COLO668 (cell line): ENCODE measurements around the gene SLC27A3.
"Not testable (repeated sequence)": the region's sequence is repeated elsewhere in the genome, so short reads cannot be mapped to it uniquely, and the experiment has no call there.

Experiments
- DNase-seq: peaks from one replicate; lab custom pipeline; 2025; ENCODE audit not compliant: unreplicated experiment; lab: John Stamatoyannopoulos, UW

The SLC27A3 gene

DNA sequence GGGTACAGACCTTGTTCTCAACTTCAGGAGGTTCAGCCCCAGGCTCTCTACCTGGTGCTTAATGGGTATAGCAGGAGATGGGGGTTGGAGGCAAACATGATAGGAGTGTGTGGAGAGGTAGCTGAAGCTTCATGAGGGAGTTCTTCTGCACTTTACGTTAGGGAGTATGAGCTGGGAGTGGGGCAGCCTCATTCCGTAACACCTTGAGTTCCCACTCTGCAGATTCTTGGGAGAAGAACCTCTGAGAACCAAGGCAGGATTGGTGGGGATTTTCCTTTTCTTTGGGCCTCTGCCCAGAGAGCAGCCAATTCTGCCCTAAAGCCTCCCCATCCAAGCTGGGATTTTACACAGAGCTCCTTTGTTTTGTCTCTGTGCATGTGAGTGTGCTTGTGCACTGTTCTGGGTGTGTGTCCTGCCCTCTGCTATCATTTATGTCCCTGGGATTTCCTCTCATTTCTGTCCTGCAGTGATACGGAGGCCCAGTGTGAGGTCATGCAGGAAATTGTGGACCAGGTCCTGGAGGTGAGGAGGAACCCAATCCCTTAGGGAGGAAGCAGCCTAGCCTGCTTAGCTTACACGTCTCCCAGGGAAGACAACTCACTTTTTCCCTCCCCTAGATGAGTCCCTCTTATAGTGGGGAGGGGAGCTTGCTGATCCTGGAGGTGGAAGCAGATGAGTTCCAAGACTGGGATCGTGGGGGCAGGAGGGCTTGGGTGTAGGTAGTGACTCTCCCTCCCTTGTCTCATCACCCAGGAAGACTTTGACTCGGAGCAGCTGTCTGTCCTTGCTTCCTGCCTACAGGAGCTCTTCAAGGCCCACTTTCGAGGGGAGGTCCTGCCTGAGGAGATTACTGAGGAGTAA is 11.6 kb upstream of the SLC27A3 start:
- DNase-seq, result no peak

GRCh38 chr1:153764310-153764709 is 10.9 kb upstream of the SLC27A3 start:
- no peak for DNase-seq

GRCh38 chr1:153766663-153767062 is 8.5 kb upstream of the SLC27A3 start:
- not testable (repeated sequence) for DNase-seq

DNA sequence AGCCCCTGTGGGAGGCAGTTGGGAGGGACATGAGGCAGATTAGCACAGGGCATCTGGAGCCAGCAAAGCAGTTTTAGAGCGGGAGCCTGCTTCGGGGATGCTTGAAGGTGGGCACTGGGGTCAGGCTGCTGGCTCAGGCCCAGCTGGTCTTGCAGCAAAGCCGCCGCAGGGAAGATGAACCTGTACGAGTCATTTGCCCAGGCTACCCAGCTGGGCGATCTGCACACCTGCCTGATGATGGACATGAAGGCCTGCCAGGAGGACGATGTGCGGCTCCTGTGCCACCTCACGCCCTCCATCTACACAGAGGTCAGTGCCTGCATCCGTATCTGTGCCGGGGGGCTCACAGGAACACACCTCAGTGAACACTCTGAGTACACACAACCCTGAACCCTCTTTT is 7.7 kb upstream of the SLC27A3 start:
- no peak for DNase-seq

- DNase-seq, result no peak
Observed at GRCh38 chr1:153768316-153769181, 6.7 kb upstream of the SLC27A3 start.

DNA sequence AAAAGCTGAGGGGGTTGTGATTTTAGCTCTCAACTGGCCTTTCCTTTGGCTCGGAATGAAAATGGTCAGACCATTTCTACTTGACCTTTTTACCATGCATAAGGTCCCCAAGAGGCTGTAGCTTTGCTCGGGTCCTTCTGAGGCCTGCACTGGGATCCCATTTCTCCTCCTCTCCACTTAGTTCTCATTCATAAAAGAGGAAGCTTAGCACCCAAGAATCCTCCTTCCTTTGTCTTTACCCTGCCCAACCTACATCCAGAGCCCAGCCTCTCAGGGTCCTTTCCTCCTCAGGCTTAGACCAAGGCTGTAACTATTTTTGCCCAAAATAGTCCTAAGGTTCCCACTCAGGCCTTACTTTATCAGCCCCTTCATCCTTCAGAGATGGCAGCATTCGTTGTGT is 6.0 kb upstream of the SLC27A3 start:
- no peak for DNase-seq

DNA sequence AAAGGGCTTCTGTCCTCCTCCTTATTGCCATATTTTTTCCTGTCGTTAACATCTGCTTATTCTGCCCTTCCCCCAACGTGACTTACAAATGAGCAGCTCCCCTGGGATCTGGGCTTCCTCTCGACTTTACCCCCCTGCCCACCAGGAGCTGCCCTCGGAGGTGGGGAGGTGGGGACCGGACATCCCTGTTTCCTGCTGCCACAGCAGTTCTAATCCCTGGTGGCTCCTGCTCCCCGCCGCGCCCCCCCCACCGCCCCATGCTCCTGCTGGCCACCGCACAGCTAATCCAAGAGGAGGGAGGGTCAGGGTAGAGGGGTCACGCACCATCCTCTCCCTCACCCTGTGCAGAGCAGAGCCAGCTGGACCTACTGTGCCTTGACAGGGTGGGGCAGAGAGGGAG is 4.4 kb upstream of the SLC27A3 start:
- DNase-seq, result no peak

DNA sequence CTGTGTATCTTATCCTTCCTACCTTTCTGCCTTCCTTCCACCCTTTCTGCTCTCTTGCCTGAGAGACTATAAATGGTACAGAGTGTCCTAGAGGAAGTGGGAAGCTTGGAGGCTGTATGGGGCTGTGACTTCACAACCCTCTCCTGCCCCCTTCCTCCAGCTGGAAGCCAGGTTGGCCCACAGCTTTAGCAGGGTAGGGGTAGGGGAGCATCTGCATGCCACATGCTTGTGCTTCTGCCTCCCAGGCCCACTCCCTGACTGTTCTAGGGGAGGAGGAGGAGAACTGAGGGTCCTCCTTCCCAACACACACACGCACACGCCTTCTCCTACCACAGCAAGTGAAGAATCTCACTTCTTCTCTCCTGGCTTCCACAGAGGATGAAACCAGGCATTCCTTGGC is 3.9 kb upstream of the SLC27A3 start:
- DNase-seq, result no peak

DNA sequence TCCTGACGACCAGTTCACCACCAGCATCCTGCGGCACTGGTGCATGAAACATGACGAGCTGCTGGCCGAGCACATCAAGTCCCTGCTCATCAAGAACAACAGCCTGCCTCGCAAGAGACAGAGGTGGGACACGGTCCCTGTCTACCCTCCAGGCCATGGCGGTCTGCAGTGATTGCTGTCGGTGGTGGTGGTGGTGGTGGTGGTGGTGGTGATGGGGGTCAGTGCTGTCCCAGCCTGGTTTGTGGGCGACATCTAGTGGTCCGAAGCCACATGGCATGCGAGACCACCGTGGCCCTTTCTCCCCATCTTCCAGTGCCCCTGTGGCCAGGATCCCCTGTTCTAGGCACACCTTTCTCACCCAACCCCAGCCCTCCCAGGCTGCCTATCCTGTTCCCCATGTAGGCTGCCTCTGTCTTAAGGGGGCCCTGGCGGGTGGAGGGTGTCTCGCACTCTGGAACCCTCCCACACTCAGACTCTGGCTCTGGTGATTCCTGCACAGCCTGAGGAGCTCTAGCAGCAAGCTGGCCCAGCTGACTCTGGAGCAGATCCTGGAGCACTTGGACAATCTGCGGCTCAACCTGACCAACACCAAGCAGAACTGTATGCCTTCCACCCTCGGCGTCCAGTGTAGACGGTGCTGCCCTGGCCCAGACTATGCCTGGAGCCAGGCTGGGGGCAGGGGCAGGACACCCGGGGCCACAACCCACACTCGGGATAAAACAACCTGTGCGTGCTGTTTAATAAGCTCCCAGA is 3.2 kb upstream of the SLC27A3 start:
- peak; percentile 12 for DNase-seq

GRCh38 chr1:153773096-153773921 is 1.9 kb upstream of the SLC27A3 start:
- no peak for DNase-seq

GRCh38 chr1:153774026-153774595 is 1.1 kb upstream of the SLC27A3 start:
- DNase-seq, result no peak

- DNase-seq, result peak; percentile 90
Observed at GRCh38 chr1:153775458-153776327, 486 bp downstream of the SLC27A3 start.

DNA sequence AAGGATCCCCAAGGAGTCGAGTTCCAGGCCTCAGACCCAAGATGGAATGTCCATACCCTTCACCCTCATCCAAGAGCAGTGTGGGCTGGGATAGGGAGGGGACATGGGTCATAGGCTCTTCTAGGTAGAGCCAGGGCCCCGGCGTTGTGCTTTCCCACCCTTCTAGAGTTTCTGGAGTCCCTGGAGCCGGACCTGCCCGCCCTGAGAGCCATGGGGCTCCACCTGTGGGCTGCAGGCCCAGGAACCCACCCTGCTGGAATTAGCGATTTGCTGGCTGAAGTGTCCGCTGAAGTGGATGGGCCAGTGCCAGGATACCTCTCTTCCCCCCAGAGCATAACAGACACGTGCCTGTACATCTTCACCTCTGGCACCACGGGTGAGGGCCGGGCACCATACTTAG is 1.1 kb downstream of the SLC27A3 start:
- no peak for DNase-seq

DNA sequence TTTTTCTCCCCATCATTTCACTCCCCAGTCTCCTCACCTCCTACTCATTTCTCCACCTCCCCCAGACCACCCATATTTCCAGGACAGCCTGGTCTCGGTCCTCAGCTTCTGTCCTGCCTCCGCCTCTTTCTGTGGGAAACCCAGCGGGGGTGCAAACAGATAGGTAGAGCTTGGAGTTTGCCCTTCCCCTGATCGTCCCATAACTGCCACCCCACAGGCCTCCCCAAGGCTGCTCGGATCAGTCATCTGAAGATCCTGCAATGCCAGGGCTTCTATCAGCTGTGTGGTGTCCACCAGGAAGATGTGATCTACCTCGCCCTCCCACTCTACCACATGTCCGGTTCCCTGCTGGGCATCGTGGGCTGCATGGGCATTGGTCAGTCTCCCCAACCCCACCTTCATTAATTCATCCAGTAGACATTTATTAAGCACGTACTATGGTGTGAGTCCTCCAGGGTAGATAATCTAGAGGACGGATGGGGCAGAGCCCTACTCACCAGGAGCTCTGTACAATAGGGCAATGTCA is 1.7 kb downstream of the SLC27A3 start:
- DNase-seq, result no peak

DNA sequence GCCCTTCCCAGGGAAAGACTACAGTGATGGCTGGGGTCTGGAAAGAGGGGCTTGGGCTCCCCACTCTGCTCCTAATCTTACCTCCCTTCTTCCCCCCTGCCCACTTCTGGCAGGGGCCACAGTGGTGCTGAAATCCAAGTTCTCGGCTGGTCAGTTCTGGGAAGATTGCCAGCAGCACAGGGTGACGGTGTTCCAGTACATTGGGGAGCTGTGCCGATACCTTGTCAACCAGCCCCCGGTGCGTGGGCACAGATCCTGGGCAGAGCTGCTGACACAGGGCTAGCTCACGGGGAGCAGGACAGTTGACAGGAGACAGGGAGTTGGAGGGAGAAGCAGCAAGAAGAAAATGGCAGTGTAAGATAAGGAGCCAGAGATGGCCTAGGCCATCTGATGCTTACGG is 2.4 kb downstream of the SLC27A3 start:
- no peak for DNase-seq

DNA sequence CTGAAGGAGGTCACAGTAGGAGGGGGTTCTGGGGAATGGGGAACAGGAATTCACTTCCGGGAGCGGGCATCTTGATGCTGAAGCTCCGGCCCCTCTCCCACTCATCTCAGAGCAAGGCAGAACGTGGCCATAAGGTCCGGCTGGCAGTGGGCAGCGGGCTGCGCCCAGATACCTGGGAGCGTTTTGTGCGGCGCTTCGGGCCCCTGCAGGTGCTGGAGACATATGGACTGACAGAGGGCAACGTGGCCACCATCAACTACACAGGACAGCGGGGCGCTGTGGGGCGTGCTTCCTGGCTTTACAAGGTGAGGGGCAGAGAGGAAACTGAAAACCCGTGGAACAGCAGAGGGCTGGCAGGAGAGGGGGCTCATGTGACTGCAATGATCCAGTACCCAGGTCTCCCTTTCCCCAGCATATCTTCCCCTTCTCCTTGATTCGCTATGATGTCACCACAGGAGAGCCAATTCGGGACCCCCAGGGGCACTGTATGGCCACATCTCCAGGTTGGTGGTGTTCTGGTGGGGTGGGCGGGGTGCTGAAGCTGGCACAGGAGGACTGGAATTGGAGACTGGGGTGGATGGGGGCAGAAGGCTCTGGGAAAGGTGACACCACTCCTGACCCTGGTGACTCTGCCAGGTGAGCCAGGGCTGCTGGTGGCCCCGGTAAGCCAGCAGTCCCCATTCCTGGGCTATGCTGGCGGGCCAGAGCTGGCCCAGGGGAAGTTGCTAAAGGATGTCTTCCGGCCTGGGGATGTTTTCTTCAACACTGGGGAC is 3.0 kb downstream of the SLC27A3 start:
- no peak for DNase-seq

DNA sequence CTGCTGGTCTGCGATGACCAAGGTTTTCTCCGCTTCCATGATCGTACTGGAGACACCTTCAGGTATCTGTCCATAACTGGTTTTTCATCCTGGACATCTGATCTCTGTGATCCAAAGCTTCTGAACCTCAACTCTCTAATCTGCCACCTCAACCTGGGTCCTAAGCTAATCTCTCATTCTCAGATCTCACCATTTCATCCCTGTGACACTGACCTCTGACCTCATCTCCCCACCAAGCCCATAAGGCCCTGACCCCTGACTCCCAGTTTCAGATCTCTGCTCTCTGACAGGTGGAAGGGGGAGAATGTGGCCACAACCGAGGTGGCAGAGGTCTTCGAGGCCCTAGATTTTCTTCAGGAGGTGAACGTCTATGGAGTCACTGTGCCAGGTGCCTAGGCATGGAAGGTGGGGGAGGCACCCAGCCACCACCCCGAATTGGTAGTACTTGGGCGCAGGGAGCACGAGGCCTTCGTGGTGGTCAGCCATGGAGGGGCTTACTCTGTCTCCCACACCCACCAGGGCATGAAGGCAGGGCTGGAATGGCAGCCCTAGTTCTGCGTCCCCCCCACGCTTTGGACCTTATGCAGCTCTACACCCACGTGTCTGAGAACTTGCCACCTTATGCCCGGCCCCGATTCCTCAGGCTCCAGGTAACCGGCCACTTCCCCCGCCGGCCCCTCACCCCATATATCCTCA is 3.8 kb downstream of the SLC27A3 start:
- no peak for DNase-seq
